NCI-H1930 (cell line): ENCODE measurements around the gene LRRC3B.

Experiments
- DNase-seq, 2 experiments: peaks; one replicate each; lab custom pipeline; 2025; lab: John Stamatoyannopoulos, UW

LRRC3B gene

GRCh38 chr3:26708501-26708900 is 85.9 kb downstream of the LRRC3B start:
- no peak for DNase-seq

GRCh38 chr3:26712211-26713026 is 89.8 kb downstream of the LRRC3B start:
- DNase-seq, result peak; percentile 1 to 25

GRCh38 chr3:26713091-26713490 is 90.5 kb downstream of the LRRC3B start:
- no peak for DNase-seq

GRCh38 chr3:26714485-26714884 is 91.9 kb downstream of the LRRC3B start:
- DNase-seq, result no peak

- DNase-seq, result no peak
These were observed 92.9 kb downstream of the LRRC3B start for GRCh38 chr3:26715431-26715830.

- no peak for DNase-seq
These were observed 95.7 kb downstream of the LRRC3B start for GRCh38 chr3:26718315-26718714.

- DNase-seq, result no peak
These were observed 96.6 kb downstream of the LRRC3B start for GRCh38 chr3:26719134-26719533.

GRCh38 chr3:26721047-26721446 is 98.5 kb downstream of the LRRC3B start:
- DNase-seq, result no peak

- no peak for DNase-seq
These were observed 109.3 kb downstream of the LRRC3B start for GRCh38 chr3:26731843-26732242.

GRCh38 chr3:26750263-26750662 is 127.7 kb downstream of the LRRC3B start:
- DNase-seq, result no peak

- DNase-seq, result no peak
These were observed 129.9 kb downstream of the LRRC3B start for GRCh38 chr3:26752466-26752865.

GRCh38 chr3:26753095-26753494 is 130.5 kb downstream of the LRRC3B start:
- no peak for DNase-seq

GRCh38 chr3:26757978-26758377 is 135.4 kb downstream of the LRRC3B start:
- DNase-seq, result no peak
